M059J (cell line): ENCODE measurements around the gene HCRTR1. TPM values are rescaled to one million over a fixed set of nuclear protein-coding genes. Genes with fewer than 3 reads are reported as not detected.
A peak's percentile ranks its signal among the peaks of the same experiment; 100 is the strongest.

ENCODE experiments used
- DNase-seq: peaks from one replicate; pipeline ENCODE4 v3.0.0-alpha.2; 2012; ENCODE audit warnings: low read depth
- total RNA-seq: library from RNA; depleted of rRNA; stranded (reverse); fragments of >200 nt; shearing (Covaris generic); gene quantifications from 2 replicates; pipeline ENCODE4 v1.2.3, GENCODE V29; 2014; rRNA removed

The HCRTR1 gene
- total RNA-seq, result not detected in 2 replicates

DNA sequence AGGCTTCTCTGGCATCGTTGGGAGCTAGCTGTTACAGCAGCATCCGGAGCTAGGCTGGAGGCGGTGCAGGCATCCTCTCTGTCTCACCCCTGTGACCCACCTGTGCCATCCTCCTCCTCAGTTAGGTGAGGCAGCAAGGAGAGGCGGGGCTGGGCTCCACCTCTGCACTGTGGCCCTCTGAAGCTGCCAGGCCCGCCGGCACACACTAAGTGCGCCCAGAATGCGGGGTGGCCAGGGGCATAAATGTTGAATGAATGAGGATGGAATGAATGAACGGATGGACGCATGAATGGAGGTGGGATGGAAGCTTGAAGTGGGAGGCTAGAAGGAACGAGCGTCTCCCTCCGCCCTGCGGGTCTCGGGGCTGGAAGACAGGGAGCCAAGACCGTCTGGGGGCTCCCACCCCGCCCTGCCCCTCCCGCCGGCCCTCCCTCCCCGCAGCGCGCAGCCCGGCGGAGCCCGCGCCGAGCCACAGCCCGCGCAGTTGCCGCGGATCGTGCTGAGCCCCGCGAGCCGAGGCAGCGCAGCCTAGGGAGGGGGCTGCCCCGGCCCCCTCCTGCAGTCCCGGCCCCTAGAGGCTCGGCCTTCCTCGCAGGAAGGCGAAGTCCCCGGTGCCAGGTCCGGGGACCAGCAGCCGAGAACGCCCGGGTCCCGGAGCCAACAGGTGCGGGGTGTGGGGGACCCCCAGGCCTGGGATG is at the start of gene HCRTR1:
Gene HCRTR1 (plus strand): TSS at position 472 of the 698 bp plus-strand sequence. CDS start 1,504 bp downstream, outside the sequence.
- DNase-seq, result no peak

DNA sequence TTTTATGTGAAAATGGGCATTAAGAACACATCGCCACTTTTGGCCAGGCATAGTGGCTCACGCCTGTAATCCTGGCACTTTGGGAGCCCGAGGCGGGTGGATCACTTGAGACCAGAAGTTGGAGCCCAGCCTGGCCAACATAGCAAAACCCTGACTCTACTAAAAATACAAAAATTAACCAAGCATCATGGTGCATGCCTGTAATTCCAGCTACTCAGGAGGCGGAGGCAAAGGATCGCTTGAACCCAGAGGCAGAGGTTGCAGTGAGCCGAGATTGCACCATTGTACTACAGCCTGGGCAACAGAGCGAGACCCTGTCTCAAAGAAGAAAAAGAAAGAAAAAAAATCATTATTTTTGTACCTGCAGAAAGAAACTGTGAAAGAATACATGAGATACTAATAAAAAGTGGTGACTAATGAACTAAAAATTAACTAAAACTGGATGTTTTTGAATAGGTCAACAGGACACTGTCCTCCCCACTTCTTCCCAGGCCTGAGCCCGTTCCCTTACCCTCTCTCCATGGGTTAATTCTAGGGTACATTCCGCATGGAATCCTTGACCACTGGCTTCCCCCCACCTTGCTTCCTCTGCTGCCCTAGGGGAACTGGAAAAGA is 49.4 kb upstream of the HCRTR1 start:
- no peak for DNase-seq

DNA sequence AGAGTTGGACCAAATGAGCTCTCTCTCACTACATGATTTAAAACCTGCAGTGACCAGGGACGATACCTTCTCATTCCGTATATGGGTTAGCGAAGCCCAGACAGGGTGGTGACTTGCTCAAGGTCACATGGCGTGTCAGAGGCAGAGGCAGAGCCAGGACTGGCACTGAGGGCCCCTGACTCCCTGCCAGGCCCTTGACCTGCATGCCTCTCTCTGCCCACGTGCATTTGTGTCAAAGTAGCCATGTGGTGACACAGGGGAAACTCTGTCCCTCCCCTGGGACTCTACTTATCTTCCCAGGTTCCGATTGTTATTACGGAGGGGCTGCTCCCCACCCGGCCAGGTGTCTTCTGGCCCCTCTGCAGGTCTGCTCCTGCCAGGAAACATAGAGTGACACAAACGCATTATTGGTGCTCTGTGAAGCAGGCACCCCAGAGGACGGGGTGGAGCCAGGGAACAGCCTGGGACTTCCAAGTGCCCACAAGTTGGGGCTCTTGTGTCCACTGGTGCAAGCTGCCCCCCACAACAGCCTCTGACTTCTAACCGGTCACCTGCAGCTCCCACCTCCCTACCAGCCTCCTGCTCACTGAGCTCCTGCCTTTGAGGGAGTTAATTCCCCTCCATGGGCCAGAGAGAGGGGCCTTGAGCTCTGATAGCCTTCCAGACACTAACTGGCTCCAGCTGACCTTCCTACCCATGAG is 48.4 kb upstream of the HCRTR1 start:
- DNase-seq, result no peak

DNA sequence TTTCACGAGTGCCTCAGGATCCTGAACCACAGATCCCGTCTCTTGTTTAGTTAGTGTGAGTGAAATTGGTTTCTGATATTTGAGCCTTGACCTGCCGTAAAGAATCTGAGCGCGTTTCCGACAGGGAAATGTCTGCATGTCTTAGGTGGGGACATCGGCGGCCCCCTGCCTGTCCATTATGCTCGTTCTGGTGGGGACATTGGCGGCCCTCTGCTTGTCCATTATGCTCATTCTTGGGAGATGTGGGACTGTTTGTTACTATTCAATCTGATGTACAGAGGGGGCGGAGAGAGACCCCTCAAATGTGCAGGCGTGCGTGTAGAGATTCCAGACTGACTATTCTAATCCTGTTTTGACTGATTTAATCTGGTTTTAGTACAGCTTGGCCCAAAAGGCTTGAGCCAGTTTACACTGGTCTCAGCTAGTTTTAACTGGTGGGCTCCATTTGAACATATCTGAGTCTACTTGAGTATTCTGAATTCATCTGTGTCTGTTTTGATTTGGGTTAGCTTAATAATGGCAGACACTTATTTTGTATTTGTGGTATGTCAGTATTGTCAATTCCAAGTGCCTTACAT is 47.8 kb upstream of the HCRTR1 start:
- DNase-seq, result no peak

DNA sequence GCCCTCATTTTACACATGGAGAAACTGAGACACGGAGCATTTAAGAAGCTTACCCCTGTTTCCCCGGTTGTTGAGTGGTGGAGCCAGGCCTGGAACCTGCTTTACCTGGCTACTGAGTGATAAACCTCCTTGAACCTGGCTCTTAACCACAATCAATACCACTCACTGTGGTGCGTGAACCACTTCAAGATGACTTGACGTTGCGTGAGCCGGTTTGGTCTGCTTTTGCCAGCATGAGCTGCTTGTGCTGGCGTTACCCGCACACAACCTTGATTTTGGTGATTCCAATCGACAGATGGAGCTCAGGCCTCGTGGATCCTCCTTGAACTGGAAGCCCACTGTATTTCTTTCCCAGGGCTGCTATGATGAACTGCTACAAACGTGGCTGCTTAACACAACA is 47.3 kb upstream of the HCRTR1 start:
- no peak for DNase-seq

DNA sequence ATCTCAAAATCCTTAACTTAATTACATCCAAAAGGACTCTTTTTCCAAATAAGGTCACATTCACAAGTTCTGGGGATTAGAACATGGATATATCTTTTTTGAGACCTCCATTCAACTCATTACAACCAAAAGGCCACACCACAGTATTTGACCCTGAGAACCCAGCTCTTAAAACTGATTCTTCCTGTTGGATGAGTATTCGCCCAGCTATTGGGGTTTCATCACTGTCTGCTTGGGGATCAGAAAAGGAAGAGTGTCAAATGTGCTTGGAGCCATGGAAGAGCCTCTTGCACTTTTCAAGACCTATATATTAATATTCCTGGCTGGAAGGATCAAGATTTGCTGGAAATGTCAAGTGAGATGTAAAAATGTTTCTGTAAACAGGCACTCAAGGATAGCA is 46.6 kb upstream of the HCRTR1 start:
- DNase-seq, result no peak

DNA sequence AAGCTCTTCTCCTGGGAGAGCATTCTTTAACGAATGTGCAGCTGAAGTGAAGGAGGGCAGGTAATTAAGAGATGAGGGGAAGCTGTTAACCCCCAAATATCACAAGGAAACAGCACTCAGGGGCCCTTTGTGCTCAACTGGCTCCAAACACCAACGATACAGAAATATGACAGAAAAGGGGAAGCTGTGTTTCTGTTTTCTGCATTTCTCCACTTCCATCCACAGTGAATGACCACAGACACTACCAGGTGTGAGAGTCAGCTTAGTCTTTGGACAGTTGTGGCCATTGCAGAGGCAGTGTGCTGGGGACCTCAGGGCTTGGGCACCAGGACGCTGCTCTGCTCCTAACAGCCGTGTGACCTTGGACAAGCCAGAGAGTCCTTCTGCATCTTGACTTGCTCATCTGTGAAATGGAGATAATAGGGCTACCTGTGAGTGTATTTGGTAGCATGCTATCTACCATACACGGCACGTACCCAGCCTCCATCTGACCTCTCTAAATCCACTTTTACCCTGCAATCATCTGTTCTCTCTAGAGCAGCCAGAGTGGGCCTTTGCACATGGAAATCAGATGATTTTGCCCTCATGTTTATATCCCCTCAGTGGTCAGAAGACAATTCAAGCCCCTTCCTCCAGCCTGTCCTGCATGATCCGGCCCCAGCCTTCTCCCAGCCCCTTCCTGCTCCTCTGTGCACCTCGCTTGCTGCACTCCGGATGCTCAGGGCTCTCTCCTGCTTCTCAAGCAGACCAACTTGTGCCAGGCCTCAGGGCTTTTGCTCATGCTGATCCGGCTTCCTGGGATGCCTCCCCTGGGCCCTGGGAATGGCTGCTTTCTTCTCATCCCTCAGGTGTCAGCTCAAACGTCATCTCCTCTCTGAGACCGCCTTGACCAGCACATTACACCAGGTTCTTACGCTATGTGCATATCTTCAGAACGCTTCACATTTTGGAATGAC is 45.9 kb upstream of the HCRTR1 start:
- DNase-seq, result no peak

DNA sequence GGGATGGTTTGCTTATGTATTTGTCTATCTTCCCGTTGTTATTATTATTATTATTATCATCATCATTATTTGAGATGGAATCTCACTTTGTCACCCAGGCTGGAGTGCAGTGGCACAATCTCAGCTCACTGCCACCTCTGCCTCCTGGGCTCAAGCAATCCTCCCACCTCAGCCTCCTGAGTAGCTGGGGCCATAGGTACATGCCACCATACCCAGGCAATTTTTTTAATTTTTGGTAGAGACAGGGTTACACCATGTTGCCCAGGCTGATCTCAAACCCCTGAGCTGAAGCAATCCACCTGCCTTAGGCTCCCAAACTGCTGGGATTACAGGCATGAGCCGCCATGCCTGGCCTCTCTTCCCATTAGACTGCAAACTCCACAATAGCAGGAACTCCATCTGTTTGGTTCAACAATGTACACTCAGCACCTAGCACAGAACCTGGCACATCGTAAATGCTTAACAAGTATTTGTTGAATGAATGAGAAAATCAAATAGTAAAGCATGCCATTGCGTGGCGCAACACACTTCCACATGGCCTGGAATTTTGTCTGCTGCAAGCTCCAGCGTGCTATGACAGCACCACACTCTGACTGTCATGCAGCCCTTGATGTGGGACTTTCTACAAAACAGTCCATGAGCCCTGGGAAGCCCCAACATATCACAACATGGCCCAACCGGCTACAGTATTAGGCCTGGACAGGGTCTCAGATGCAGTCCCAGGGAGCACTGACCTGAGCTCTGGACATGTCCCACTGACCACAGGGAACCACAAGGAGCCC is 45.0 kb upstream of the HCRTR1 start:
- no peak for DNase-seq

DNA sequence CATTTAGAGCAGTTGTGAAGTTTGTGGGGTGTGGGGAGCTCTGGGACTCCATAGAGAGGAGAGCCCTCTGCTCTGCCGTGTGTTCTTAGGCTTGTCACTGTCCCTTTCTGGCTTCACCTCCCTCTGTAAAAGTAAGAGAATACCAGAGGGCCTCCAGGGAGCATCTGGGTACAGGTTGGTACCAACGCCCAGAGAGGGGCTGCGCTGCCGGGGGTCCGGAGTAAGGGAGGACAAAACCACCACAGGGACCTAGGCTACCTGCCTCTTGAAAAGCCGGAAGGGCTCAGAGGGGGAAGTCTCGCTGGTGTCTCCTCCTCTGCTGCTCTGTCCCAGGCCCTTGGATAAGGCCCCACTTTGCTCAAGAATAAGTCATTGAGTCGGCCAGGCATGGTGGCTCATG is 44.2 kb upstream of the HCRTR1 start:
- no peak for DNase-seq

DNA sequence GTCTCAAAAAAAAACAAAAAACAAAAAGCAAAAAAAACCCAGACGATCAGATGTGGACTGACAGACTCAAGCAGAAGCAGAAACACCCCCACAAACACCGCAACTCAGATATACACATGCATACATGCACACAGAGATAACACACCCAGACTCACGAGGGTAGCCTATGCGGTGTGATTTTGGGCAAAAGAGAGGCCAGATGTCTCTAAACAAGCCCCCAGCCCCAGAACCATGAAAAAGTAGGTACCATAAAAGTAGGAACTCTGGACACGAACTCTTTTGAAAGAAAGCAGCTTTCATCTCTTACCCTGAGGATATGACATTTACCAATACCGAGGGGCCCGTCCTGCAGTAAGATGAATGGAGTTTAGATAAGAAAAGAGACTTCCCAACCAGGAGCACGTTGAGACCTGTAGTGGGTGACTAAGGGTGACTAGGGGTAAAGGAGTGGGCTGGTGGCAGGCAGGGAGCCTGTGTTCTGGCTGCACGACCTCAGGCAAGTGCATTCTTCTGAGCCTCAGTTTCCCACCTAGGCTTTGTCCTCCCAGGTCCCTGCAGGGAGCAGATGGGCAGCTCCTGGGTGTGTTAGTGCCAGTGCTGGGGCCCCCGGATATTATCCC is 42.6 kb upstream of the HCRTR1 start:
- DNase-seq, result peak; percentile 55

DNA sequence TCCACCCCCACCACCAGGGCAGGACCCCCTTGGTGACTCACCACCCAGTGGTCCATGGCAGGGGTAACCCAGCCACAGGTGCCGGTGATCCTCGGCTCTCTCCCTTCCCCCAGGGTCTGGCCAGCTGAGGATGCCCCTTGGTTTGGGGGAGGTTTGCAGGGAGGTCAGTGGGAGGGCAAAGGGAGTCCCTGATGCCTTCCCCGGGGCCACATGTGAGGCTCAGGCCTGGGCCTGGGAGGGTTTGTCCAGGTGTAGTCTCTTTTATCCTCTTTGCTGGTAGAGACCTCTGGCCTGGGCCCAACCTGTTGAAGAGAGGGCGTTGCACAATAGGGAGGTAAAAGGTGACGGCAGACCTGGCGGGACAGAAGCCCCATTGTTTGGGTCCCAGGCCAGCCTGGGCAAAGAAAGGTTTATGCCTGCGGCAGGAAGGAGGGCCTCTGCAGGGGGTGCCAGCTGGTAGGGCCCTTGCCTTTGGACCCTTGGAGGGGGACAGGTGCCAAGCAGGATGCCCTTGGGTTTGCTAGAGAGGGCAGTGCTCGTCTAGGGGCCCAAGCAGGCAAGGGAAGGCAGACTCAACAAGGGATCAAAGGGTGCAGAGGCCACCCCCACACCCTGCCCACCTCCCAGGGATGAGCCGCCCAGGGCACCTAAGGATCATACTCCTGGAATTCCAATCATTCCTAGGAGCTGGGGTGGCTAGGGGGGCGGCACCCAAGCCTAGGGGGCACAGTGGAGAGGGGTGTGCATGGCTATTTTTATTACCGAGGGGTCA is 41.9 kb upstream of the HCRTR1 start:
- peak; percentile 47 for DNase-seq

DNA sequence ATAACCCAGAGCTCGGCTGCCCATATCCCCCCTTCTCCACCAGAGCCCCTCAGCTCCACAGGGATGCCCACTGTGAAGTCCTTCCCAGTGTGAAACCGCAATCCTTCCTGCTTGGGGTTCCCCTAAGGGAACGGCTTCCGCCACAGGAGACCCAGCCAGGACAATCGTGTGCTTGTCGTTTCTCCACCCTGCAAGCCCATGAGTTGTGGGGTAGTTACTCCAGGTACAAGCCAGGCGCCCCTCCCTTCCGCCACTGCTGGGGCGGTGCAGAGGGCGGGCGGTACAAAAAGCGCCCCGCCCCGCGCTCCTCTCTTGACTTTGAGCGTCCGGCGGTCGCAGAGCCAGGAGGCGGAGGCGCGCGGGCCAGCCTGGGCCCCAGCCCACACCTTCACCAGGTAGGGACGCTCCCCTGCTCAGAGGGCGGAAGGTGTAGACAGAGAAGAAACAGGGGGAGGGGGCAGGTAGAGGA is 41.3 kb upstream of the HCRTR1 start, which contains the start of gene TINAGL1:
Gene TINAGL1 (plus strand): TSS at position 315 of the 469 bp plus-strand sequence. CDS start 634 bp downstream, outside the sequence.
- peak; percentile 52 for DNase-seq

DNA sequence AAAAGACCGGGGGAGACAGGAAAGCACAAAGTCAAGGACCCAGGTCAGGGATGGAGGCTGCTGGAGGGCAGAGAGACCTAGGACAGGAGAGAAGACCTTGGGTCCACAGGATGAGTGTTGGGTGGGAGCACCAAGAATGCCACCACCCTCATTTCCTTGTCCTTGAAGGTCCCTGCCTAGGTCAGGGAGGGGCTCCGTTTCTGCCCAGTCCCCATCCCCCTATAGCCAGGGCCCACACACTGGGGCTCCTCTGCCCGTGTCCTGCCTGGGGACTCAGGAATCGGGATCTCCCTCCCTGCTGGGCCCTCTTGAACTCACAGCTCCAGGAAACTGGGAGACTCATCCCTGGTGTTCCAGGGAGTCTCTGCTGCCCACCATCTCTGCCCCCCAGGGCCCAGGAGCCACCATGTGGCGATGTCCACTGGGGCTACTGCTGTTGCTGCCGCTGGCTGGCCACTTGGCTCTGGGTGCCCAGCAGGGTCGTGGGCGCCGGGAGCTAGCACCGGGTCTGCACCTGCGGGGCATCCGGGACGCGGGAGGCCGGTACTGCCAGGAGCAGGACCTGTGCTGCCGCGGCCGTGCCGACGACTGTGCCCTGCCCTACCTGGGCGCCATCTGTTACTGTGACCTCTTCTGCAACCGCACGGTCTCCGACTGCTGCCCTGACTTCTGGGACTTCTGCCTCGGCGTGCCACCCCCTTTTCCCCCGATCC is 40.6 kb upstream of the HCRTR1 start:
- no peak for DNase-seq

DNA sequence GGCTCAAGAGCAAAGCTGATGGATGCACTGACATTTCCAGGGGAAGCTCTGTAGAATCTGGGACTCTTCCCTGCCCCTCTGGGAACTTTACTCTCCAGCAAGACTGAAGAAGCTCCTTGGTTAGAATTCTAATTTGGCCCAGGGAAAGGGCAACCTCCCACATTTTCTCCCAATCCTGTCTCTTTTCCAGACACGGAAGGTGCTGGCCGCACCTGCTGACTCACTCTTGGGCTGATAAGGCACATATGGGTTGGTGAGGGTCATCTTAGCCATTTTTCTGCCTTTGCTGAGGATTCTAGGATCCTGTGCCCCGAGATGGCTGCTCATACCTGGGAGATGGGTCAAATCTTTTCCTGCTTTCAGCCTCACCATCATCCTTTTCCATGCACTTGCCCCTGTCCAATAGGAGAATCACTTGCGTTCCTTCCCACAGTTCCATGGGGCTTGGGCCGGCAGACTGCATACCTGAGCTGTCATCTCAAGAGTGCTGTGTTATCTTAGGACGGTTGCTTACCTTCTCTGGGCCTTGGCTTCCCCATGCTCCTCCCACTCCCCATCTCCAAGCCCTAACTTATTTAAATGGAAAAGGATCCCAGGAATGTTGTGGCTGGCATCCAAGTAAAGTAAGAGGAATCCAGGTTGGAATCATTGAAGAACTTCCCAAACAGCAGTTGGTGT is 39.8 kb upstream of the HCRTR1 start:
- peak; percentile 58 for DNase-seq

DNA sequence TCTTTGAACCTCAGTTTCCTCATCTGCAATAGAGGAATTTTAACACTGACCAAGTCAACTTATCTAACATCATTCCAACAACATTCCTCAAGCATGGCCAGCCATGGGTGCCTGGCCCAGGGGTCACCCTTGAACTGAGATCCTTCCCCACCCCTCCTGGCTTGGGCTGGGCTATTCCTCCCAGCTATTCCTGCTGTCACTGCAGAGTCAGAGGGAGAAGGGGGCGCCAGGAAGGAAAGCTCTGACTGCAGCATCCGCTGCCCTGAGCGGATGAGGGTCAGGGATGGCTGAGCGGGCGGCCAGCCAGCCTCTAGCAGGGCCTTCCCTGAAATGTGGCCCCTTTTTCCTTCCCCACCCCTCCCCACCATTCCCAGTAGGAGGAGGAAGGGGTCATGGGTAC is 38.1 kb upstream of the HCRTR1 start:
- no peak for DNase-seq

DNA sequence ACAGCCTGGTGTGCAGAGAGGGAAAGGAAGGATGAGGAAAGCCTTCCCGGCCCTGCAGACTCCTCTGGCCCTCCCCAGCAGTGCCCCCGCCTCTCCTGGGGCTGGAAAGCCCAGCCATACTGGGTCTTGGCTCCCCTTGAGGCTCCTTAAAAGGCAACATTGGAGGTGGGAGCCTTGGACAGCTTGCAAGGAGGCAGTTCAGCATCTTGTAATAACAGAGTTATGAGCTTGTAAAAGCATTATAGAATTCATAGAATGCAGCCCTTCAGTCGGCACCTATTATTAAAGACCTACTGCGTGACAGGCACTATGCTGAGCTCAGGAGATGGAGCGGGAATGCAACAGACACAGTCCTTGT is 37.0 kb upstream of the HCRTR1 start:
- no peak for DNase-seq

DNA sequence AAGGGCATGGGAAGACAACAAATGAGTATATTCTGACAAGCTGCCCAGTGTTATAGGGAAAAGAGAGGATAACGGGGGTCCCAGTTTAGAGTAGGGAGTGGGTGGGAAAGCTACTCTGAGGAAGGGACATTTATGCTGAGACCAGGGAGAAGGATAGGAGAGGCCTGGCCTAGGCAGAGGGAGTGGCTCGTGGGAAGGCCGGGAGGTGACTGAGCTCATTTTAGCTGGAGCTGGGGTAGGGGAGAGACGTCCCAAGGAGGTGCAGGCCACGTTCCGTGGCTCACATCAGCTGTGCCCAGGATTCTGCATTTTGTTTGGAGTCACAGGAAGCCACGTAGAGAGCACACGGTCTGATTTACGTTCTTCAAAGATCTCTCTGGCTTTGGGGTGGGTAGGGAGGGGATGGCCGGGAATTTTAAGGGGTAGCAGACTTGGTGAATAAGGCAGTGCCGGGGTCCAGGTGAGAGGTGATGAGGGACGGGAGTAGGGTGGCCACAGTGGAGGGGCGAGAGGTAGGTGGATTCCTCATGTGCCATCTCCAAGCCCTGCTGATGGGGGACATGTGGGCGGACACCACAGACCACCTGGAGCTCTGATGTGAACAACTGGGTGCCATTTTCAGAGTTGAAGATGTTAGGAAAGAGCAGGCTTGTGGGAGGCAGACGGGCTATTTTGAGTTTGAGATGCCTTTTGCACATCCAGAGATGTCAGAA is 36.4 kb upstream of the HCRTR1 start:
- no peak for DNase-seq
